T-helper 2 cell (primary cell): ENCODE measurements around the gene ARHGAP5.
"Not testable (repeated sequence)": the region's sequence is repeated elsewhere in the genome, so short reads cannot be mapped to it uniquely, and the experiment has no call there.

ENCODE experiments used
- DNase-seq, 5 experiments: peaks; one replicate each; pipeline versions ENCODE4 v3.0.0 to v3.0.0-alpha.2; 2012 to 2022

Gene ARHGAP5

GRCh38 chr14:32126899-32127730 lies 50.0 kb downstream of the ARHGAP5 start:
- DNase-seq = not testable (repeated sequence)

- DNase-seq = not testable (repeated sequence)
Observed at GRCh38 chr14:32127731-32128654, 50.9 kb downstream of the ARHGAP5 start.

GRCh38 chr14:32128703-32129102 lies 51.6 kb downstream of the ARHGAP5 start:
- no peak for DNase-seq

DNA sequence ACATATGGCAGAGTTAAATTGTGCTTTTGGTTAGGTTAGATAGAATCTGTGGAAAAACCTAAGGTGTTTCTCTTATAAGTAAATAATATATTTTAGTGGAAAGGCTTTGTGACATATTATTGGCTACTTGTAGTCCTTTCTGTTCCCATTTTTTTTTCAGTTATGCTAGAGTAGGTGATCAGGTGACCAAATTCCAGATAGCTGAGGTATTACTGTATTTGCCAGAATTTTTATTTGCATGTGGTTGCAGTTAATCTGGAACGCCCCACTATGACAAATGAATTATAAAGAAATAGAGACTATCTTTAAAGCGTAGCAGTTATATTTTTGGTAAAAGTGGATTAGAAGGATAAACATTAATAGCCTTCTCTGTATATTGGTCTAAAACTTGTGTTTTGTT lies 52.0 kb downstream of the ARHGAP5 start:
- no peak for DNase-seq

DNA sequence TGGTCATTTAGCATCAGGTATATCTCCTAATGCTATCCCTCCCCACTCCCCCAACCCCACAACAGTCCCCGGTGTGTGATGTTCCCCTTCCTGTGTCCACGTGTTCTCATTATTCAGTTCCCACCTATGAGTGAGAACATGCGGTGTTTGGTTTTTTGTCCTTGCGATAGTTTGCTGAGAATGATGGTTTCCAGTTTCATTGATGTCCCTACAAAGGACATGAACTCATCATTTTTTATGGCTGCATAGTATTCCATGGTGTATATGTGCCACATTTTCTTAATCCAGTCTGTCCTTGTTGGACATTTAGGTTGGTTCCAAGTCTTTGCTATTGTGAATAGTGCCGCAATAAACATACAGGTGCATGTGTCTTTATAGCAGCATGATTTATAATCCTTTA lies 54.6 kb downstream of the ARHGAP5 start:
- DNase-seq = not testable (repeated sequence)

GRCh38 chr14:32134448-32135097 lies 57.5 kb downstream of the ARHGAP5 start:
- DNase-seq = no peak

- no peak for DNase-seq
Observed at GRCh38 chr14:32136027-32136825, 59.1 kb downstream of the ARHGAP5 start.

- DNase-seq = no peak
Observed at GRCh38 chr14:32137313-32137712, 60.2 kb downstream of the ARHGAP5 start.

DNA sequence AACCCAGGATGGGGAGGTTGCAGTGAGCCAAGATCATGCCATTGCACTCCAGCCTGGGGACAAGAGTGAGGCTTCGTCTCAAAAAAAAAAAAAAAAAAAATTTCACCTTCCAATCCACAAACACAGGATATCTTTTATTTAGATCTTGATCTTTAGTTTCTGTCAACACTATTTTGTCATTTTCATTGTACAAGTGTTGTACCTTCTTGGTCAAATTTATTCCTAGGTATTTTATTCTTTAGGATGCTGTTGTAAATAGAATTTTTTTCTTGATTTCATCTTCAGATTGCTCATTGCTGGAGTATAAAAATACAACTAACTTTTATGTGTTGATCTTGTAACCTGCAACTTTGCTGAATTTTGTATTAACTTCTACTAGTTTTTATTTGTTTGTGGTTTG lies 60.8 kb downstream of the ARHGAP5 start:
- peak in 1 of 5 experiments; percentile 3 for DNase-seq

- DNase-seq = no peak
Observed at GRCh38 chr14:32142341-32142740, 65.2 kb downstream of the ARHGAP5 start.

DNA sequence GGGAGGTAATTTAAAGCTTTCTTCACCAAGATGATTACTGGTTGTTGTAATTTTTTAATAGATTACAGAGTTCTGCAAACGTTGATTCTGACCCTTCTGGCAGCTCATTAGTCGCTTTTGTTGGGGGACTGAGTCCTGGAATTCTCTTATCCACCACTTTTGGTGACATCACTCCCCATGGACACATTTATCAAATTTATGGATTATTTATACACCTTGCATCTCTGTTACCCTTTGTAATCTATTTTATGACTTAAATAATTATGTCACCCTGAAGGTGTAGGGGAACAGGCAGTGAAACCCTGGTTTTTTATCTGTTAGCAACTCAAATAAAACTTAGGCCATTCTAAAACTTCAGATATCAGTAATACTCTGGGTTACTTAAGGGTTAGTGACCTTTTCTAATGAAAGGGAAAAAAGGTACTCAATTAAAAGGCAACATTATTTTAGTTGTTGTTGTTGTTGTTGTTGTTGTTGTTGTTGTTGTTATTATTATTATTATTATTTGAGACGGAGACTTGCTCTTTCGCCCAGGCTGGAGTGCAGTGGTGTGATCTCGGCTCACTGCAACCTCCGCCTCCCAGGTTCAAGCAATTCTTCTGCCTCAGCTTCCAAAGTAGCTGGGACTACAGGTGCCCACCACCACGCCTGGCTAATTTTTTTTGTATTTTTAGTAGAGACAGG lies 65.8 kb downstream of the ARHGAP5 start:
- no peak for DNase-seq

DNA sequence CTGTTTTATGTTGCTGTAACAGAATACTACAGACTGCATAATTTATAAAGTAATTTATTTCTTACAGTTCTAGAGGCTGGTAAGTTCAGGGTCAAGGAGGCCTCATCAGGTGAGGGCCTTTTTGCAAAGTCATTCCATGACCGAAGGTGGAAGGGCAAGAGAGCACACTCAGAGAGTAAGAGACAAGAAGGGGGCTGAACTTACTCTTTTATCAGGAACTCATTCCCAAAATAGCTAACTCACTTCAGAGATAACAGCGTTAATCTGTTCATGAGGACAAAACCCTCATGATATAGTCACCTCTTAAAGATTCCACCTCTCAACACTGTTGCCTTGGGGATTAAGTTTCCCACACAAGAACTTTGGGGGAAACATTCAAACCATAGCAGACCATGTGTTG lies 73.3 kb downstream of the ARHGAP5 start:
- DNase-seq = no peak

GRCh38 chr14:32166029-32166428 lies 88.9 kb downstream of the ARHGAP5 start:
- DNase-seq = no peak

DNA sequence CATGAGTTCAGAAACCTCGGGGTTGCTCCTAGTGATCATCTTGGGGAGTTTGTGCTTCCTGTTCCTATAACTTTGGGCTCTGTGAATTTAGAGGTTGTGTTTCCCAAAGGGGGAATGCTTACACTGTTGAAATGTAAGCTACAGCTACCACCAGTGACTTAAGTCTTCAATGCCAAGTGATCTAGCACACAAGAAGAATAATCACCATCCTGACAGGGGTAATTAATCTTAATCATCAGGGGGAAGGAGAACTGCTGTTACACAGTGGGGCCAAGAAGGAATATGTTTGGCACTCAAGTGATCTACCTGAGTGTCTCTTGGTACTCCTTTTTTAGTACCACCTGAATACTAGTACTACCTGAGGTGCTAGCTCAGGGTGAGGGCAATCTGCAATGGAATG lies 89.8 kb downstream of the ARHGAP5 start:
- no peak for DNase-seq

- DNase-seq = no peak
Observed at GRCh38 chr14:32167907-32168306, 90.8 kb downstream of the ARHGAP5 start.

GRCh38 chr14:32169191-32169590 lies 92.1 kb downstream of the ARHGAP5 start:
- DNase-seq = no peak

DNA sequence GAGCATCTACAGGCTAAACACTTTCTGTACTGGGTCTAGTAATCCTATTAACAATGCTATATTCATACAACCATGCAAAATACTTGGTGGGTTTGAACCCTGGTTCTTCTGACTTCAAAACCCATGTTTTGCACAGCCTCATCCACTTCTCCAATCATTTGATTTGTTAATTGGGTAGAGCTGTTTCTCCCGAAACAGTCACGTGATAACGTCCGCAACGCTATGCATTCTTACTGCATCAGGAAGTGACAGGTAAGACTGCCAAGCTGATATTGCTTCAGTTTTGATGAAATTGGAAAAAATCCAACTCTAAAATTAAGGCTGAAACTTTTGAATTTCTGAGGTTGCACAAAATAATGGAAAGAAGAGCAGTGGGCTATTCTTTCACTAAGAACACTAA lies 94.4 kb downstream of the ARHGAP5 start:
- DNase-seq = no peak

DNA sequence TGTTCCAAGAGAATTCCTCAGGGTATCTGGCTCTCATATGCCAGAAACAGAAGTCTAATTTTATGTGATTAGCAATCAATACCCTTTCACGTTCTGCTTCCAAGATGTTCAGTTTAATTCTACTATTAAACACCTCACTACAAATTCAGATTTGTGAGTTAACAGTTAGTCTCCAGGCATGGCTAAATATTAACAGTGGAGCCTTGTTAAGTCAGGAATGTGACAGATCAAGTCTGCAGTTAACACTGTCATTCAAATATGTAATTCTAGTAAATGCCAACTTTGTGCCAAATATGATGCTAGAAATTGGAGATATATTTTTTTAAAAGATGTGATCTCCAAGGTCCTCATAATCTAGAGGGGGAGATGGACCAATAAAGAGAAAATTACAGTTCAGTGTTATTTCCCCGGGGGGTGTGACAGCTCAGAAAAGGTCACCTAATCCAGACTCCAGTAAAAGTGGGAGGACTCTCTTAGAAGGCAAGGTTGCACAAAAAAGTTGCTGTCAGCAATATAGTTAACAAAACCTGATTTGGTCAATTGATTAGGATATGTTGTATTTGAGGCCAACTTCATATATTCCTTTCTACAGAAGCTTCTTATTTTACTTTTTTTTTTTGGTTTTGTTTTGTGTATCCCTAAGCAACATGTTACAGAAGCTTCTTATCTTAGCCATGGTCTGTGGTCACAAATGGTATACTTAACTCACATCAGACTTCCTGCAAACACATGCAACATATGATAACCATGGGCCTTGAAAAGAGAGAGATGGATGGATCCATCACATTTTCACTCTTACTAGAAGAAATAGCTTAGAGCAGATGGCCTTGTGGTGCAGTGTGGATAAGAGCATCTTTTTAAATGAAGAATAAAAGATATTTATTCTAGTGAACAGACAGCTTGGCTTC lies 106.3 kb downstream of the ARHGAP5 start:
- DNase-seq = peak in 1 of 5 experiments; percentile 77

GRCh38 chr14:32185097-32185496 lies 108.0 kb downstream of the ARHGAP5 start:
- no peak for DNase-seq

DNA sequence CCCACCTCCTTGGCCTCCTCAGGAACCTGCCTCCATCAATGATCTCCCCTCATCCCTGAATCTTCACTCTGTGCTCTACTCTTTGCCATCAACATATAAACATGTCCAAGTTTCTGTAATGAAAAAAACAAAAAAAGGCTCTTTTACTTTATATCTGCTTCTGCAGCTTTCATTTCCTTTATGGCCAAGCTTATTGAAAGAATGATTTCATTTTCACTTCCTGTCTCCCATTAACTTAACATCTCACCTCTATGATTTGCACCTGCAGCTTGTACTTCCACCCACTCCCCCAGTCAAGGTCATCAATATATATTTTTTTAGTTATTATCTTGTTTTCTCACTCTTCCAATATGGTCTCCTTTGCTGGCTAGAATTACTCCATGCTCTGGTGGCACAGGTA lies 109.1 kb downstream of the ARHGAP5 start:
- DNase-seq = no peak

DNA sequence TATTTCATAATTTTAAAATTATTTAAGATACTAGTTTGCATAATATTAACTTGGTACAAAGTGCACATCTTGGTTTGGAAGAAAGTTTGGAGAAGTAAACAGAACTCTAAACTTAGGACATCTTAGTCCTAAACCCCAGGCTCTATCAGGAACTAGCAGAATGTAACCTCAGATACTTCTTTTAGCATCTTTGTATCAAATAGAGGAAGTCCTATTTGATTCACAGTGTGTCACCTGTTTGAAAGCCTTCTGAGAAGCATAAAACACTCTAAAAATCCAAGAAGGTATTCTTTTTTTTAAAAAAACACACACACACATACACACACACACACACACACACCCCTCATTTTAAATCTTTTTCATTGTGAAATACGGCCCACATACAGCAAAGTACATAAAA lies 112.7 kb downstream of the ARHGAP5 start:
- DNase-seq = no peak
